ENCODE measurements around the gene MIS12. TPM values are rescaled to one million over a fixed set of nuclear protein-coding genes. Genes with fewer than 3 reads are reported as not detected.

Gene MIS12
- total RNA-seq, 1 donor from 2014 or later, result 34.9 TPM

- intact Hi-C loops (cut with micrococcal nuclease), result no loop called here
- Mint-ChIP-seq H3K4me1 (ENCODE audit: low read depth) (peaks cover 9% of the 10 kb centered on the region), H3K27me3 (ENCODE audit: low read depth) (no peaks in the 10 kb centered on the region), H3K9me3 (no peaks in the 10 kb centered on the region), H3K36me3 (ENCODE audit: low read depth) (peaks cover 56% of the 10 kb centered on the region), H3K27ac (no peak overlapping the region), H3K4me3 (ENCODE audit: low read depth) (no peak overlapping the region)
- no peak for DNase-seq (ENCODE audit: low spot score)
Observed at GRCh38 chr17:5473906-5474305, 12.5 kb upstream of the MIS12 start.

GRCh38 chr17:5478992-5479391 is 7.4 kb upstream of the MIS12 start:
- Mint-ChIP-seq H3K36me3 (ENCODE audit: low read depth) (peaks cover 81% of the 10 kb centered on the region), H3K9me3 (no peaks in the 10 kb centered on the region), H3K4me3 (ENCODE audit: low read depth) (no peak overlapping the region), H3K4me1 (ENCODE audit: low read depth) (peaks cover 10% of the 10 kb centered on the region), H3K27me3 (ENCODE audit: low read depth) (no peaks in the 10 kb centered on the region), H3K27ac (no peak overlapping the region)
- no peak for DNase-seq (ENCODE audit: low spot score)
- intact Hi-C loops (cut with micrococcal nuclease), result no loop called here

- Mint-ChIP-seq H3K4me1 (ENCODE audit: low read depth) (peaks cover 21% of the 10 kb centered on the region), H3K9me3 (no peaks in the 10 kb centered on the region), H3K4me3 (ENCODE audit: low read depth) (no peak overlapping the region), H3K36me3 (ENCODE audit: low read depth) (peaks cover 80% of the 10 kb centered on the region), H3K27me3 (ENCODE audit: low read depth) (no peaks in the 10 kb centered on the region), H3K27ac (no peak overlapping the region)
- intact Hi-C loops (cut with micrococcal nuclease), result loop anchor here (10.0 kb wide), 2 partner anchors 104 to 1164 kb away; partner anchors contain the start of genes KIAA0753, NLRP1 and TXNDC17
- no peak for DNase-seq (ENCODE audit: low spot score)
Observed at GRCh38 chr17:5480962-5481361, 5.4 kb upstream of the MIS12 start.

GRCh38 chr17:5481451-5481850 is 4.9 kb upstream of the MIS12 start:
- Mint-ChIP-seq H3K27ac (no peak overlapping the region), H3K36me3 (ENCODE audit: low read depth) (peaks cover 79% of the 10 kb centered on the region), H3K4me3 (ENCODE audit: low read depth) (no peak overlapping the region), H3K9me3 (no peaks in the 10 kb centered on the region), H3K27me3 (ENCODE audit: low read depth) (no peaks in the 10 kb centered on the region), H3K4me1 (ENCODE audit: low read depth) (peaks cover 21% of the 10 kb centered on the region)
- DNase-seq (ENCODE audit: low spot score), result no peak
- intact Hi-C loops (cut with micrococcal nuclease), result loop anchor here (10.0 kb wide), 2 partner anchors 103 to 1163 kb away; partner anchors contain the start of genes KIAA0753, NLRP1 and TXNDC17

- peaks cover 79% of the 10 kb centered on the region for H3K36me3 Mint-ChIP-seq (ENCODE audit: low read depth)
- intact Hi-C loops (cut with micrococcal nuclease), result loop anchor here (1.0 to 10.0 kb wide), 6 partner anchors 17 to 1159 kb away; partner anchors contain the start of genes C1QBP, DHX33, KIAA0753 and NLRP1
Observed at GRCh38 chr17:5485270-5486205, 828 bp upstream of the MIS12 start, which contains the start of gene DERL2. Gene DERL2 (minus strand): TSS chr17:5486178. CDS start chr17:5486161, 17 bp downstream.

GRCh38 chr17:5488752-5489151 is 2.4 kb downstream of the MIS12 start:
- H3K36me3 Mint-ChIP-seq (ENCODE audit: low read depth), result peaks cover 63% of the 10 kb centered on the region
- H3K27me3 Mint-ChIP-seq (ENCODE audit: low read depth), result no peaks in the 10 kb centered on the region
- no peak for DNase-seq (ENCODE audit: low spot score)
- no peak overlapping the region for H3K27ac Mint-ChIP-seq
- H3K4me3 Mint-ChIP-seq (ENCODE audit: low read depth), result no peak overlapping the region
- H3K9me3 Mint-ChIP-seq, result no peaks in the 10 kb centered on the region
- H3K4me1 Mint-ChIP-seq (ENCODE audit: low read depth), result peaks cover 30% of the 10 kb centered on the region
- intact Hi-C loops (cut with micrococcal nuclease), result loop anchor here (5.0 to 10.0 kb wide), 3 partner anchors 51 to 1156 kb away; partner anchors contain the start of genes C1QBP, KIAA0753, NLRP1 and TXNDC17

More at GRCh38 chr17:5485270-5486205, 828 bp upstream of the MIS12 start, which contains the start of gene DERL2:
- DNase-seq (ENCODE audit: low spot score), result no peak
- Mint-ChIP-seq H3K27me3 (ENCODE audit: low read depth) (no peaks in the 10 kb centered on the region), H3K9me3 (no peaks in the 10 kb centered on the region), H3K27ac (peak within 1 kb of the TSS; percentile 98), H3K4me1 (ENCODE audit: low read depth) (peaks cover 38% of the 10 kb centered on the region), H3K4me3 (ENCODE audit: low read depth) (peak within 1 kb of the TSS; percentile 97)

- peaks cover 12% of the 10 kb centered on the region for H3K4me1 Mint-ChIP-seq (ENCODE audit: low read depth)
- intact Hi-C loops (cut with micrococcal nuclease), result no loop called here
- no peaks in the 10 kb centered on the region for H3K9me3 Mint-ChIP-seq
- no peaks in the 10 kb centered on the region for H3K27me3 Mint-ChIP-seq (ENCODE audit: low read depth)
- H3K36me3 Mint-ChIP-seq (ENCODE audit: low read depth), result peaks cover 36% of the 10 kb centered on the region
- no peak overlapping the region for H3K27ac Mint-ChIP-seq
- no peak overlapping the region for H3K4me3 Mint-ChIP-seq (ENCODE audit: low read depth)
- DNase-seq (ENCODE audit: low spot score), result no peak
Observed at GRCh38 chr17:5492970-5493369, 6.6 kb downstream of the MIS12 start.

GRCh38 chr17:5499476-5500231 is 13.3 kb downstream of the MIS12 start:
- Mint-ChIP-seq H3K9me3 (no peaks in the 10 kb centered on the region), H3K27ac (no peak overlapping the region), H3K36me3 (ENCODE audit: low read depth) (peaks cover 18% of the 10 kb centered on the region), H3K27me3 (ENCODE audit: low read depth) (peaks cover 5% of the 10 kb centered on the region), H3K4me1 (ENCODE audit: low read depth) (peaks cover 6% of the 10 kb centered on the region), H3K4me3 (ENCODE audit: low read depth) (peak overlapping the region; percentile 90)
- intact Hi-C loops (cut with micrococcal nuclease), result no loop called here
- DNase-seq (ENCODE audit: low spot score), result no peak

GRCh38 chr17:5500247-5500588 is 13.9 kb downstream of the MIS12 start:
- intact Hi-C loops (cut with micrococcal nuclease), result no loop called here
- DNase-seq (ENCODE audit: low spot score), result no peak
- Mint-ChIP-seq H3K27ac (peak overlapping the region; percentile 54), H3K9me3 (no peaks in the 10 kb centered on the region), H3K4me1 (ENCODE audit: low read depth) (peaks cover 6% of the 10 kb centered on the region), H3K27me3 (ENCODE audit: low read depth) (peaks cover 5% of the 10 kb centered on the region), H3K36me3 (ENCODE audit: low read depth) (peaks cover 18% of the 10 kb centered on the region), H3K4me3 (ENCODE audit: low read depth) (peak overlapping the region; percentile 90)

- H3K36me3 Mint-ChIP-seq (ENCODE audit: low read depth), result peaks cover 18% of the 10 kb centered on the region
- peak overlapping the region; percentile 90 for H3K4me3 Mint-ChIP-seq (ENCODE audit: low read depth)
- H3K4me1 Mint-ChIP-seq (ENCODE audit: low read depth), result peaks cover 6% of the 10 kb centered on the region
- H3K27me3 Mint-ChIP-seq (ENCODE audit: low read depth), result peaks cover 5% of the 10 kb centered on the region
- H3K9me3 Mint-ChIP-seq, result no peaks in the 10 kb centered on the region
- DNase-seq (ENCODE audit: low spot score), result peak; percentile 65
- peak overlapping the region; percentile 54 for H3K27ac Mint-ChIP-seq
- intact Hi-C loops (cut with micrococcal nuclease), result no loop called here
Observed at GRCh38 chr17:5500589-5501391, 14.4 kb downstream of the MIS12 start.

- Mint-ChIP-seq H3K4me1 (ENCODE audit: low read depth) (peaks cover 6% of the 10 kb centered on the region), H3K36me3 (ENCODE audit: low read depth) (peaks cover 18% of the 10 kb centered on the region), H3K9me3 (no peaks in the 10 kb centered on the region), H3K27me3 (ENCODE audit: low read depth) (peaks cover 5% of the 10 kb centered on the region), H3K4me3 (ENCODE audit: low read depth) (peak overlapping the region; percentile 74), H3K27ac (no peak overlapping the region)
- DNase-seq (ENCODE audit: low spot score), result no peak
- intact Hi-C loops (cut with micrococcal nuclease), result no loop called here
Observed at GRCh38 chr17:5501685-5502084, 15.3 kb downstream of the MIS12 start.

GRCh38 chr17:5502552-5502951 is 16.2 kb downstream of the MIS12 start:
- Mint-ChIP-seq H3K4me1 (ENCODE audit: low read depth) (peaks cover 6% of the 10 kb centered on the region), H3K36me3 (ENCODE audit: low read depth) (peaks cover 20% of the 10 kb centered on the region), H3K27me3 (ENCODE audit: low read depth) (peaks cover 5% of the 10 kb centered on the region), H3K4me3 (ENCODE audit: low read depth) (no peak overlapping the region), H3K27ac (no peak overlapping the region), H3K9me3 (no peaks in the 10 kb centered on the region)
- intact Hi-C loops (cut with micrococcal nuclease), result no loop called here
- DNase-seq (ENCODE audit: low spot score), result no peak

All from activated T-helper 2 cell treated with anti-CD3 and anti-CD28 coated beads, Interferon-gamma antibody, Interleukin-2, Interleukin-4, amounts not matched to agents 10 μg/mL and 5 μg/mL and 100 μg/mL, durations not matched to agents 14 hours and 24 hours and 36 hours (primary cell).